Gastrocnemius medialis (tissue), 4 donors: ENCODE results near the gene ZNRF3. TPM values are rescaled to one million over a fixed set of nuclear protein-coding genes. Genes with fewer than 3 reads are reported as not detected.
"Not testable (repeated sequence)": the region's sequence is repeated elsewhere in the genome, so short reads cannot be mapped to it uniquely, and the experiment has no call there.

Experiments used
- ATAC-seq, 2 donors: fragments of 150-250 bp; one replicate each; pipeline ENCODE4 v1.9.1; 2016
- DNase-seq, 2 donors: peaks; one replicate each; pipeline ENCODE4 v3.0.0-alpha.2; 2019
- H3K27ac ChIP-seq, 4 donors: fragments of 200-600 bp; sonication (generic); 1 replicate in 1 of 4; 2 replicates in 3 of 4; pipeline ENCODE4 v1.5.1; 2016 to 2018; ENCODE audit warnings: mild to moderate bottlenecking in 2 of 4, moderate library complexity in 1 of 4
- H3K27me3 ChIP-seq, 3 donors: fragments of 200-600 bp; sonication (generic) in 2 of 3; 1 replicate in 1 of 3; 2 replicates in 2 of 3; pipeline versions ENCODE4 v1.5.1 to v1.6.0; 2016 to 2019; ENCODE audit warnings: mild to moderate bottlenecking in 1 of 3, moderate library complexity in 1 of 3
- H3K36me3 ChIP-seq, 2 donors: fragments of 200-600 bp; sonication (generic) in 1 of 2; one replicate each; pipeline ENCODE4 v1.5.1; 2017 to 2018
- H3K4me1 ChIP-seq, 2 donors: fragments of 200-600 bp; sonication (generic) in 1 of 2; one replicate each; pipeline ENCODE4 v1.5.1; 2016 to 2017; ENCODE audit warnings: mild to moderate bottlenecking in 2 of 2
- H3K4me3 ChIP-seq, 4 donors: fragments of 200-600 bp; sonication (generic) in 3 of 4; 1 replicate in 1 of 4; 2 replicates in 3 of 4; pipeline ENCODE4 v1.5.1; 2016 to 2019; ENCODE audit warnings: mild to moderate bottlenecking in 2 of 4
- H3K9me3 ChIP-seq, 3 donors: fragments of 200-600 bp; sonication (generic) in 2 of 3; 1 replicate in 1 of 3; 2 replicates in 2 of 3; pipeline ENCODE4 v1.5.1; 2016 to 2019
- POLR2A ChIP-seq, 2 donors: fragments of 450-650 bp; IDR thresholded peaks; one replicate each; pipeline ENCODE4 v1.6.1; 2017; ENCODE audit warnings: antibody characterized with exemption in 2 of 2, mild to moderate bottlenecking in 2 of 2, moderate library complexity in 2 of 2
- in situ Hi-C, 4 donors: fragments of 200-750 bp; cut with MboI; loops; one replicate each; pipeline versions ENCODE4 v1.15.0 to v1.8.0; 2017; ENCODE audit warnings: low sequenced_read_pairs in 4 of 4
- intact Hi-C: fragments of 100-400 bp; cut with DNase I; formaldehyde crosslinking; loops from one replicate; pipeline ENCODE4 v1.15.1; 2023; ENCODE audit warnings: low total_unique reads
- total RNA-seq, 4 donors: library from RNA; depleted of rRNA; stranded (reverse); fragments of >200 nt; gene quantifications; one replicate each; pipeline versions ENCODE4 v1.1.0 to v1.2.3, GENCODE V29; 2016
- TF ChIP-seq, protein P1 (sequence below), 5 experiments: fragments of 450-650 bp in 3 of 5; fragments of 200-600 bp in 2 of 5; sonication (generic) in 2 of 5; IDR thresholded peaks in 4 of 5; conservative IDR thresholded peaks in 1 of 5; 1 replicate in 4 of 5; 2 replicates in 1 of 5; pipeline ENCODE4 v1.5.1; 2016 to 2019; ENCODE audit warnings: antibody characterized with exemption in 5 of 5, mild to moderate bottlenecking in 3 of 5, moderate library complexity in 3 of 5

Gene ZNRF3
- total RNA-seq, 4 donors from 2014 or later = 7.8 to 19.1 (median 11.1) TPM

DNA sequence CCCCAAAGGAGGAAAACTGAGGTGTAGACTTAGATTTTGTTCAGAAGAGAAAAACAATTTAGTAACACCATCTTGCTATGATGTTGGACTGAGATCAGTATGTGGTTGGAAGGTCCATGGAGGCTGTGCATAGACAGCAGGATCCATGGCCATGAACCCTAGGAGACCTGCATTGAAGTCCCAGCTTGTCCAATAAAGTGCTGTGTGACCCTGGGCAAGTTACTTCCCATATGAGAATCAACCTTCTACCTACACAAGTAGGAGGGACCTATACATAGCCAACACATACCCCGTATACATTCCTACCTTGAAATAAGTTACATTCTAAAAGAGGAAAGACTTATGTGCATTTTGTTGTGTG is 27.3 kb upstream of the ZNRF3 start:
- intact Hi-C loops = loop anchor here (5.0 to 10.0 kb wide), 2 partner anchors 296 to 389 kb away; no protein-coding TSS in a partner anchor
- H3K27me3 ChIP-seq = no peaks in the 10 kb centered on the region
- H3K9me3 ChIP-seq = no peaks in the 10 kb centered on the region
- no peaks in the 10 kb centered on the region for H3K36me3 ChIP-seq
- peaks cover 13% of the 10 kb centered on the region in 2 donors for H3K4me1 ChIP-seq
- H3K4me3 ChIP-seq = no peak overlapping the region
- H3K27ac ChIP-seq = no peak overlapping the region
- no peak for DNase-seq
- peak; percentile 12 to 21 for ATAC-seq
- in situ Hi-C loops = loop anchor here (5.0 to 25.0 kb wide), 5 partner anchors 181 to 389 kb away; no protein-coding TSS in a partner anchor
- TF ChIP-seq, protein P1, sequence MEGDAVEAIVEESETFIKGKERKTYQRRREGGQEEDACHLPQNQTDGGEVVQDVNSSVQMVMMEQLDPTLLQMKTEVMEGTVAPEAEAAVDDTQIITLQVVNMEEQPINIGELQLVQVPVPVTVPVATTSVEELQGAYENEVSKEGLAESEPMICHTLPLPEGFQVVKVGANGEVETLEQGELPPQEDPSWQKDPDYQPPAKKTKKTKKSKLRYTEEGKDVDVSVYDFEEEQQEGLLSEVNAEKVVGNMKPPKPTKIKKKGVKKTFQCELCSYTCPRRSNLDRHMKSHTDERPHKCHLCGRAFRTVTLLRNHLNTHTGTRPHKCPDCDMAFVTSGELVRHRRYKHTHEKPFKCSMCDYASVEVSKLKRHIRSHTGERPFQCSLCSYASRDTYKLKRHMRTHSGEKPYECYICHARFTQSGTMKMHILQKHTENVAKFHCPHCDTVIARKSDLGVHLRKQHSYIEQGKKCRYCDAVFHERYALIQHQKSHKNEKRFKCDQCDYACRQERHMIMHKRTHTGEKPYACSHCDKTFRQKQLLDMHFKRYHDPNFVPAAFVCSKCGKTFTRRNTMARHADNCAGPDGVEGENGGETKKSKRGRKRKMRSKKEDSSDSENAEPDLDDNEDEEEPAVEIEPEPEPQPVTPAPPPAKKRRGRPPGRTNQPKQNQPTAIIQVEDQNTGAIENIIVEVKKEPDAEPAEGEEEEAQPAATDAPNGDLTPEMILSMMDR (IDR thresholded peaks at IDR 0.05 in 4 of 5, conservative IDR thresholded peaks at IDR 0.05 in 1 of 5) = no peak
- no peak for TF ChIP-seq POLR2A (IDR thresholded peaks at IDR 0.05)

DNA sequence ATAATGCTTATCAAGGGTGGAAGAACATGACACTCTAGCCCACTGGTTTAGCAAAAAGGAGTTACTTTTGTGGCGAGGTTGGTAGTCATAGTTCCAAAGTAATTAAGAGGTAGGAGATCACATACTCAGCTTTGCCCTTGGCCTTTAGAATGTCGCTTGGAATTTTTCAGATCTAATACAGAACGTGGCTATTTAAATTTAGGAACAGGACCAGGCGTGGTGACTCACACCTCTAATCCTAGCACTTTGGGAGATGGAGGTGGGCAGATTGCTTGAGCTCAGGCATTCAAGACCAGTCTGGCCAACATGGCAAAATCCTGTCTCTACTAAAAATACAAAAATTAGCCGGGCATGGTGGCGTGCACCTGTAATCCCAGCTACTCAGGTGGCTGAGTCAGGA is 26.1 kb upstream of the ZNRF3 start:
- H3K9me3 ChIP-seq = no peaks in the 10 kb centered on the region
- in situ Hi-C loops (loop anchor here (5.0 to 25.0 kb wide), 5 partner anchors 180 to 388 kb away; no protein-coding TSS in a partner anchor), intact Hi-C loops (loop anchor here (5.0 to 10.0 kb wide), 2 partner anchors 295 to 388 kb away; no protein-coding TSS in a partner anchor)
- no peaks in the 10 kb centered on the region for H3K27me3 ChIP-seq
- peak overlapping the region in 3 of 4 donors; percentile 26 to 52 (median 39) for H3K27ac ChIP-seq
- ATAC-seq (peak; percentile 62 to 70), DNase-seq (peak in 1 of 2 donors; percentile 19)
- no peaks in the 10 kb centered on the region for H3K36me3 ChIP-seq
- TF ChIP-seq POLR2A (IDR thresholded peaks at IDR 0.05) = no peak
- TF ChIP-seq, protein P1 (IDR thresholded peaks at IDR 0.05 in 4 of 5, conservative IDR thresholded peaks at IDR 0.05 in 1 of 5) = no peak
- no peak overlapping the region for H3K4me3 ChIP-seq
- peaks cover 13% of the 10 kb centered on the region in 2 donors for H3K4me1 ChIP-seq

DNA sequence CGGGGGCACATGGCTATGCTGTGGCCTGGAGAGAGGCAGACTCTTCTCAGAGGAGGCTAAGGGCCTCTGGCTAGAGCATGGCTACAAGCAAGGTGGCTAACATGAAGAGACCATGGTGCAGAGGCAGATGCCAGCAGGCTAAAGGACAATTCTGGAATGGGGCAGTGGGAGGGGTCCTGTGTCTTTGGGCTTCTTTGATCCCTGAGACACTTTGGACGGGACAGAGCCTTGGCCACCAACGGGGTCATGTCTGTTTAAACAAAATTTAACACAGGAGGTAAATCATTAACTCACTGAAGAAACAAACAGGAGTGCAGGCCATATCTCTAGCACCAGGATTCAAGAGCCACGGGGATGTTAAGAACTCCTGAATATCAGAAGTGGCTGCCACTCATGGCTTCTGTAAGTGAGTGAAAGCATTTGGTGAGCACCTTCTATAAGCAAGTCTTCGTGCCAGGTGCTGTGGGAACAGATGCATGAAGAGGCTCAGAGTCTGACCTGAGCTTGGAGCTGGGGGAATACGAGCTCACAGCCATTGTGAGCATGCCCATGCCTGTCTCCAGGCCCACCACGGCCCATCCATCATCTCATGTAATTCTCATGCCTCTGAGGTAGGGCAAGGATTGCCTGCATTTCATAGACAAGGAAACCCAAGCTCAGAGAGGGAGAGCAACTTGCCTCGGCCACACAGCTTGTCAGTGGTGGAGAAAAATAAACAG is 18.3 kb upstream of the ZNRF3 start:
- Histone ChIP-seq H3K36me3 (no peaks in the 10 kb centered on the region), H3K27ac (no peak overlapping the region), H3K27me3 (no peaks in the 10 kb centered on the region), H3K9me3 (no peaks in the 10 kb centered on the region), H3K4me1 (no peaks in the 10 kb centered on the region), H3K4me3 (no peak overlapping the region)
- in situ Hi-C loops = loop anchor here in 1 of 4 donors (25.0 kb wide), 1 partner anchor 297 kb away; no protein-coding TSS in a partner anchor
- DNase-seq = no peak
- intact Hi-C loops = no loop called here
- no peak for TF ChIP-seq POLR2A (IDR thresholded peaks at IDR 0.05)
- TF ChIP-seq, protein P1 (IDR thresholded peaks at IDR 0.05 in 4 of 5, conservative IDR thresholded peaks at IDR 0.05 in 1 of 5) = no peak
- no peak for ATAC-seq

DNA sequence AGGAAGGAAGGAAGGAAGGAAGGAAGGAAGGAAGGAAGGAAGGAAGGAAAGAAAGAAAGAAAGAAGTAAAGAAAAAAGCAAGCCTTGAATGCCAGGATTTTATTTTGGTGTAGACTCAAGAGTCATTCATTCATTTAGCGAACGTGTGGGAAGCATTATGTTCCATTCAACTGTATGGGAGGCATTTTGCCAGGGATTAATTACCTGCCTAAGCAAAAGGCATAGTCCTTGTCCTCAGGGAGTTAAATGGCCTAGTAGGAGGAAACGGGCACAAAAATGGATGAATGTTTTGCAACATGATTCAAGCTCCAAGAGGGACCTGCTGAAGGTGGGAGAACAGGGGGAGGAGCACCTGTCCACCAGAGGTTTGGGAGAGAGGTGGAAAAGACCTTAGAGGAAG is 16.2 kb upstream of the ZNRF3 start:
- TF ChIP-seq POLR2A (IDR thresholded peaks at IDR 0.05) = no peak
- TF ChIP-seq, protein P1 (IDR thresholded peaks at IDR 0.05 in 4 of 5, conservative IDR thresholded peaks at IDR 0.05 in 1 of 5) = no peak
- Histone ChIP-seq H3K4me3 (no peak overlapping the region), H3K9me3 (no peaks in the 10 kb centered on the region), H3K27ac (no peak overlapping the region), H3K4me1 (no peaks in the 10 kb centered on the region), H3K36me3 (no peaks in the 10 kb centered on the region), H3K27me3 (no peaks in the 10 kb centered on the region)
- intact Hi-C loops (no loop called here), in situ Hi-C loops (loop anchor here in 1 of 4 donors (25.0 kb wide), 1 partner anchor 295 kb away; no protein-coding TSS in a partner anchor)
- ATAC-seq (no peak), DNase-seq (no peak)

DNA sequence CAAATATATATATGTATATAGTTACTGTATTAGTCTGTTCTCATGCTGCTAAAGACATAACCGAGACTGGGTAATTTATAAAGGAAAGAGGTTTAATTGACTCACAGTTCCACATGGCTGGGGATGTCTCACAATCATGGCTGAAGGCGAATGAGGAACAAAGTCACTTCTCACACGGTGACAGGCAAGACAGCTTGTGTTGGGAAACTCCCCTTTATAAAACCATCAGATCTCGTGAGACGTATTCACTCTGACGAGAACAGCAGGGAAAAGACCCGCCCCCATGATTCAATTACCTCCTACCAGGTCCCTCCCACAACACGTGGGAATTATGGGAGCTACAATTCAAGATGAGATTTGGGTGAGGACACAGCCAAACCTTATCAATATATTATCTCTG is 15.0 kb upstream of the ZNRF3 start:
- DNase-seq, H3K27me3 ChIP-seq, H3K4me1 ChIP-seq, H3K4me3 ChIP-seq, intact Hi-C loops, H3K36me3 ChIP-seq, H3K27ac ChIP-seq, H3K9me3 ChIP-seq, ATAC-seq: not testable (repeated sequence)
- in situ Hi-C loops = loop anchor here in 1 of 4 donors (25.0 kb wide), 1 partner anchor 294 kb away; no protein-coding TSS in a partner anchor
